DND-41 (cell line): ENCODE results near the gene GNAS.

Experiments
- CTCF ChIP-seq: IDR thresholded peaks from 2 replicates; pipeline ENCODE4 v1.5.1; 2012; ENCODE audit warnings: borderline replicate concordance, low read length, moderate library complexity, mild to moderate bottlenecking; ENCODE audit not compliant: poor library complexity, severe bottlenecking; ENCODE audit errors: extremely low read depth
- EZH2 ChIP-seq: IDR thresholded peaks from 3 replicates; pipeline ENCODE4 v1.6.1; 2012; ENCODE audit warnings: borderline replicate concordance, low read depth, mild to moderate bottlenecking, moderate library complexity, low read length, inconsistent platforms; ENCODE audit not compliant: severe bottlenecking

GRCh38 chr20:58808271-58809046 lies 44.1 kb upstream of the GNAS start:
- TF ChIP-seq CTCF, result no peak
- no peak for TF ChIP-seq EZH2
